B cell (primary cell): ENCODE measurements around the gene P2RX3. TPM values are rescaled to one million over a fixed set of nuclear protein-coding genes. Genes with fewer than 3 reads are reported as not detected.

Experiments
- ATAC-seq: fragments of 200-7000 bp; cut with Tn5 transposase; one replicate; pipeline ENCODE4 v1.10.0; 2021; ENCODE audit warnings: low read depth, mild to moderate bottlenecking, moderate number of reproducible peaks, moderate library complexity
- CTCF ChIA-PET: fragments of 350-600 bp; sonication (Branson Sonifier 250); formaldehyde crosslinking; loops from one replicate; lab custom pipeline; 2021; ENCODE audit warnings: antibody characterized with exemption, inconsistent platforms; lab: Charles Lee
- POLR2A ChIA-PET: fragments of 350-600 bp; sonication (Branson Sonifier 250); formaldehyde crosslinking; loops from one replicate; lab custom pipeline; 2021; ENCODE audit warnings: antibody characterized with exemption; lab: Charles Lee
- DNase-seq: peaks from one replicate; pipeline ENCODE4 v3.0.0; 2013
- H2AFZ ChIP-seq: 2 replicates; pipeline ENCODE4 v1.6.1; 2012; ENCODE audit warnings: mild to moderate bottlenecking, low read depth, low read length; ENCODE audit not compliant: insufficient read depth, poor library complexity, severe bottlenecking
- H3K27ac ChIP-seq, 2 donors: 1 replicate in 1 of 2; 2 replicates in 1 of 2; pipeline ENCODE4 v1.5.1; 2012 to 2013; ENCODE audit warnings: low read length in 2 of 2, mild to moderate bottlenecking in 2 of 2, moderate library complexity in 1 of 2
- H3K27me3 ChIP-seq, 4 experiments: fragments of 200-600 bp in 1 of 4; sonication (generic) in 1 of 4; replicated peaks in 1 of 4; 1 replicate in 2 of 4; 2 replicates in 2 of 4; pipeline versions ENCODE4 v1.6.1 to v1.7.0; 2013 to 2016; ENCODE audit warnings: low read length in 3 of 4, mild to moderate bottlenecking in 2 of 4, mixed read lengths in 1 of 4, moderate library complexity in 1 of 4; ENCODE audit not compliant: insufficient read depth in 4 of 4, control insufficient read depth in 3 of 4; ENCODE audit errors: control extremely low read depth in 1 of 4
- H3K36me3 ChIP-seq, 2 experiments: replicated peaks in 1 of 2; 1 replicate in 1 of 2; 2 replicates in 1 of 2; pipeline versions ENCODE4 v1.6.1 to v1.7.1; 2013; ENCODE audit warnings: low read length in 1 of 2; ENCODE audit not compliant: insufficient read depth in 2 of 2, control insufficient read depth in 1 of 2; ENCODE audit errors: control extremely low read depth in 1 of 2, extremely low read depth in 1 of 2
- H3K4me1 ChIP-seq, 2 donors: fragments of 200-600 bp in 1 of 2; sonication (generic) in 1 of 2; 1 replicate in 1 of 2; 2 replicates in 1 of 2; pipeline versions ENCODE4 v1.5.1 to v1.6.1; 2013 to 2017; ENCODE audit warnings: low read length in 2 of 2; ENCODE audit not compliant: control insufficient read depth in 2 of 2, insufficient read depth in 2 of 2
- H3K4me2 ChIP-seq: replicated peaks from 2 replicates; pipeline ENCODE3; 2012; ENCODE audit warnings: mild to moderate bottlenecking, low read depth, low read length; ENCODE audit not compliant: poor library complexity, severe bottlenecking
- H3K4me3 ChIP-seq, 5 experiments: fragments of 200-600 bp in 1 of 5; sonication (generic) in 1 of 5; 1 replicate in 3 of 5; 2 replicates in 2 of 5; pipeline versions ENCODE4 v1.5.1 to v1.7.0; 2011 to 2016; ENCODE audit warnings: low read length in 4 of 5, mild to moderate bottlenecking in 4 of 5, low read depth in 2 of 5, control low read depth in 1 of 5, moderate library complexity in 1 of 5; ENCODE audit not compliant: insufficient read depth in 1 of 5; ENCODE audit errors: control extremely low read depth in 1 of 5, extremely low read depth in 1 of 5
- H3K79me2 ChIP-seq: fragments of 200-600 bp; sonication (generic); one replicate; pipeline ENCODE4 v1.6.0; 2016; ENCODE audit warnings: low read length; ENCODE audit not compliant: control insufficient read depth, insufficient read depth
- H3K9ac ChIP-seq: fragments of 200-600 bp; sonication (generic); 2 replicates; pipeline ENCODE4 v1.6.1; 2017; ENCODE audit warnings: mild to moderate bottlenecking, low read length, moderate library complexity
- H3K9me3 ChIP-seq, 3 donors: one replicate each; pipeline versions ENCODE4 v1.6.1 to v1.7.1; 2013; ENCODE audit warnings: low read length in 2 of 3; ENCODE audit not compliant: control insufficient read depth in 2 of 3, insufficient read depth in 1 of 3; ENCODE audit errors: control extremely low read depth in 1 of 3
- H4K20me1 ChIP-seq: 2 replicates; pipeline ENCODE4 v1.6.0; 2012; ENCODE audit warnings: mild to moderate bottlenecking, low read length; ENCODE audit not compliant: insufficient read depth, control insufficient read depth, poor library complexity, severe bottlenecking
- H3K27ac Mint-ChIP-seq: one replicate; pipeline ENCODE4 v1.8.0; 2021; ENCODE audit warnings: mixed read lengths
- H3K27me3 Mint-ChIP-seq: one replicate; pipeline ENCODE4 v1.8.0; 2021; ENCODE audit warnings: mixed read lengths
- H3K4me1 Mint-ChIP-seq: one replicate; pipeline ENCODE4 v1.8.0; 2021; ENCODE audit warnings: mixed read lengths
- H3K4me3 Mint-ChIP-seq: one replicate; pipeline ENCODE4 v1.8.0; 2021; ENCODE audit warnings: mixed read lengths
- H3K9me3 Mint-ChIP-seq: one replicate; pipeline ENCODE4 v1.8.0; 2022; ENCODE audit warnings: mixed read lengths; ENCODE audit not compliant: insufficient read depth
- EZH2 ChIP-seq: IDR thresholded peaks from 2 replicates; pipeline ENCODE4 v1.6.1; 2012; ENCODE audit warnings: borderline replicate concordance, low read depth, mild to moderate bottlenecking, moderate library complexity, low read length; ENCODE audit not compliant: insufficient read depth, poor library complexity, severe bottlenecking
- WGBS: methylation state at CpG from one replicate; pipeline ENCODE4 v1.1.5; 2013; ENCODE audit warnings: missing lambda C conversion rate; ENCODE audit not compliant: insufficient coverage; 5-methylcytosine and 5-hydroxymethylcytosine counted together
- intact Hi-C: fragments of 100-400 bp; cut with micrococcal nuclease; formaldehyde crosslinking; loops from one replicate; pipeline ENCODE4 v1.10.0; 2022
- polyA plus RNA-seq: library from polyadenylated mRNA; depleted of rRNA; stranded (reverse); fragments of >200 nt; gene quantifications from 2 replicates; pipeline ENCODE4 v1.2.3, GENCODE V29; 2012
- total RNA-seq, 2 donors: library from RNA; stranded (reverse); fragments of 120-200 nt in 1 of 2; gene quantifications; 1 replicate in 1 of 2; 2 replicates in 1 of 2; pipeline versions ENCODE4 v1.2.3 to v1.2.4, GENCODE V29; 2013 to 2022
- TF ChIP-seq, protein P1 (sequence below): fragments of 200-600 bp; IDR thresholded peaks from one replicate; pipeline ENCODE4 v1.8.0; 2022; ENCODE audit warnings: antibody characterized with exemption, mild to moderate bottlenecking

P2RX3 gene
- total and polyA plus RNA-seq, 2 donors (not counting 1 experiment from before 2014, with no cell fraction given) = not detected

- Histone ChIP-seq H3K27me3 (no peaks in the 10 kb centered on the region), H3K9me3 (no peaks in the 10 kb centered on the region), H3K9ac (no peak overlapping the region), H3K36me3 (peaks cover 0 to 29% of the 10 kb centered on the region in 2 experiments), H4K20me1 (no peaks in the 10 kb centered on the region), H3K4me1 (no peaks in the 10 kb centered on the region), H3K4me3 (no peak overlapping the region), H3K79me2 (peaks cover 4% of the 10 kb centered on the region), H2AFZ (no peak overlapping the region), H3K27ac (no peak overlapping the region), H3K4me2 (no peak overlapping the region)
- intact Hi-C loops = no loop called here
- ATAC-seq (no peak), DNase-seq (no peak)
- Mint-ChIP-seq H3K27me3 (no peaks in the 10 kb centered on the region), H3K4me1 (no peaks in the 10 kb centered on the region), H3K9me3 (no peaks in the 10 kb centered on the region), H3K4me3 (no peak overlapping the region), H3K27ac (no peak overlapping the region)
- POLR2A ChIA-PET = no interaction called here
- CTCF ChIA-PET = interaction anchor here (0.7 to 1.6 kb wide), 2 partner anchors 40 to 130 kb away, joined by 3 to 7 read pairs; no protein-coding TSS in a partner anchor
- TF ChIP-seq, protein P1, sequence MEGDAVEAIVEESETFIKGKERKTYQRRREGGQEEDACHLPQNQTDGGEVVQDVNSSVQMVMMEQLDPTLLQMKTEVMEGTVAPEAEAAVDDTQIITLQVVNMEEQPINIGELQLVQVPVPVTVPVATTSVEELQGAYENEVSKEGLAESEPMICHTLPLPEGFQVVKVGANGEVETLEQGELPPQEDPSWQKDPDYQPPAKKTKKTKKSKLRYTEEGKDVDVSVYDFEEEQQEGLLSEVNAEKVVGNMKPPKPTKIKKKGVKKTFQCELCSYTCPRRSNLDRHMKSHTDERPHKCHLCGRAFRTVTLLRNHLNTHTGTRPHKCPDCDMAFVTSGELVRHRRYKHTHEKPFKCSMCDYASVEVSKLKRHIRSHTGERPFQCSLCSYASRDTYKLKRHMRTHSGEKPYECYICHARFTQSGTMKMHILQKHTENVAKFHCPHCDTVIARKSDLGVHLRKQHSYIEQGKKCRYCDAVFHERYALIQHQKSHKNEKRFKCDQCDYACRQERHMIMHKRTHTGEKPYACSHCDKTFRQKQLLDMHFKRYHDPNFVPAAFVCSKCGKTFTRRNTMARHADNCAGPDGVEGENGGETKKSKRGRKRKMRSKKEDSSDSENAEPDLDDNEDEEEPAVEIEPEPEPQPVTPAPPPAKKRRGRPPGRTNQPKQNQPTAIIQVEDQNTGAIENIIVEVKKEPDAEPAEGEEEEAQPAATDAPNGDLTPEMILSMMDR = no peak
- TF ChIP-seq EZH2 = no peak
Observed at GRCh38 chr11:57418131-57418530, 80.0 kb downstream of the P2RX3 start.

DNA sequence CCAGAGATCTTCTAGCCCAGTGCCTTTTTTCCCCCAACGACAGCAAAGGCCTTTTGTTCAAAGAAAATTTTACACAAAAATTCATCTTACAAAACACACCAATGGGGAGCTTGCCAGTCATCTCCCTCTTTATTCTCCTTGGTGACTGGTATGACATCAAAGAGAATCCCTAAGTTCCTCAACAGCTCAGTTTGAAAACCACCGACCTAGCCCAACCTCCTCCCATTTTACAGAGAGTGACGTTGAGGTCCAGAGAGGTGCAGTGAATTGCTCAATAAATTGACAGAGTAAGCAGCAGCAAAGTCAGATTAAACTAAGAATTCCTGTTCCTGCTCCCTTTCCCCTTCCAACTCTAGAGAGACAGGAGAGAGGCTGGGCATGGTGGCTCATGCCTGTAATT lies 81.0 kb downstream of the P2RX3 start:
- CTCF ChIA-PET = interaction anchor here (0.5 kb wide), 1 partner anchor 69 kb away, joined by 4 read pairs; no protein-coding TSS in a partner anchor
- Histone ChIP-seq H3K27me3 (no peaks in the 10 kb centered on the region), H3K27ac (no peak overlapping the region), H4K20me1 (no peaks in the 10 kb centered on the region), H2AFZ (no peak overlapping the region), H3K4me2 (no peak overlapping the region), H3K4me1 (peaks cover 1% of the 10 kb centered on the region in 2 donors), H3K36me3 (peaks cover 0 to 22% of the 10 kb centered on the region in 2 experiments), H3K79me2 (peaks cover 9% of the 10 kb centered on the region), H3K9me3 (no peaks in the 10 kb centered on the region), H3K4me3 (no peak overlapping the region), H3K9ac (no peak overlapping the region)
- POLR2A ChIA-PET = no interaction called here
- Mint-ChIP-seq H3K27ac (no peak overlapping the region), H3K27me3 (no peaks in the 10 kb centered on the region), H3K4me1 (peaks cover 4% of the 10 kb centered on the region), H3K9me3 (no peaks in the 10 kb centered on the region), H3K4me3 (no peak overlapping the region)
- no peak for DNase-seq
- ATAC-seq = no peak
- 73% methylated on average over 1 of the region's 3 CpGs for WGBS
- TF ChIP-seq, protein P1 = no peak
- no peak for TF ChIP-seq EZH2
- intact Hi-C loops = no loop called here
